Retinal pigment epithelial cell (primary cell): ENCODE results near the gene AGTRAP.

ENCODE experiments used
- DNase-seq: peaks from one replicate; pipeline ENCODE4 v3.0.0-alpha.2; 2010; ENCODE audit warnings: low read depth
- H3K4me3 ChIP-seq: 2 replicates; pipeline ENCODE4 v1.5.1; 2011; ENCODE audit warnings: mild to moderate bottlenecking, low read length, control low read depth, moderate library complexity
- CTCF ChIP-seq: conservative IDR thresholded peaks from 2 replicates; pipeline ENCODE4 v1.5.1; 2011; ENCODE audit warnings: low read depth, low read length, control low read depth, inconsistent platforms

AGTRAP gene

DNA sequence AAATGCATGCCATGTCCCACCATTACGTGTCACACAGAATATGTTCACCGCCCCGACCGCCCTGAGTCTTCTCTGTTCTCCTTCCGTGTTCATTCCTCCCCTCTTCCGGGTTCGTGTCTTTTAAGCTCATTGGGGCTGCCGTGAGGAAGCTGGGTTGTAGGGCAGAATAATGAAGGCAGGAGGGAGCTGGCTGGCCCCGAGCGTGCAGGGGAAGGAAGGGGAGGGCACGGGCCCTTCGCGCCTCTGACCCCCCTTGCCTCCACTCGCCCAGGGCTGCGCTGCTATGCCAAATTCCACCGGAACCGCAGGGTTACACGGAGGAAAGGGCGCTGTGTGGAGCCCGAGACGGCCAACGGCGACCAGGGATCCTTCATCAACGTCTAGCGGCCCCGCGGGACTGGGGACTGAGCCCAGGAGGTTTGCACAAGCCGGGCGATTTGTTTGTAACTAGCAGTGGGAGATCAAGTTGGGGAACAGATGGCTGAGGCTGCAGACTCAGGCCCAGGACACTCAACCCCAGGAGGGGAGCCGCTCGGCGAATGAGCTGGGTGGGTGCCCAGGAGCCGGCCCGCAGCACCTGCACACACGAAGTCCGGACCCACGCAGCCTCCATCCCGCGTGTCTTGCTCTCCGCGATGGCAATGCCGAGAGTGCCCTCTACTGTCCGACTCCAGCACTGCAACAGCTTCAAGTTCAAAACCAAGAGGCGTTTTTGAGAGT is 16.5 kb upstream of the AGTRAP start:
- DNase-seq: no peak
- peak overlapping the region; percentile 12 for H3K4me3 ChIP-seq
- peak; percentile 97 for TF ChIP-seq CTCF

- no peak for TF ChIP-seq CTCF
- DNase-seq: no peak
- no peak overlapping the region for H3K4me3 ChIP-seq
These were observed 15.9 kb upstream of the AGTRAP start for GRCh38 chr1:11720033-11720376.

DNA sequence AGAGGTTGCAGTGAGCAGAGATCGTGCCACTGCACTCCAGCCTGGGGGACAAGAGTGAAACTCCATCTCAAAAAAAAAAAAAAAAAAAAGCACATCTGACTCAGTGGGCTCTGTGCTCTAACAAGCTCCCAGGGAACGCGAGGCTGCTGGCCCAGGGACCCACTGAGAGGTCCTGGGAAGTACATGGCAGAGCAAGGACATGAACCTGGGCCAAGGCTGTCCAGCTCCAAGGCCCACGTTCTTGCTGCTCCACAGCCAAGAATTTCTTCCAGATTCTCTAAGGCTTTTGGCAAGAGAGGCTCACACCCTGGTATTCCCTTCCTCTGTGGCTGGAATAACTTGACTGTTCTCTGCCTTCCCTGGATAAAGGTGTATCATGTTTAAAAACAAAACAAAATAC is 15.4 kb upstream of the AGTRAP start:
- no peak for DNase-seq
- H3K4me3 ChIP-seq: no peak overlapping the region
- TF ChIP-seq CTCF: no peak

DNA sequence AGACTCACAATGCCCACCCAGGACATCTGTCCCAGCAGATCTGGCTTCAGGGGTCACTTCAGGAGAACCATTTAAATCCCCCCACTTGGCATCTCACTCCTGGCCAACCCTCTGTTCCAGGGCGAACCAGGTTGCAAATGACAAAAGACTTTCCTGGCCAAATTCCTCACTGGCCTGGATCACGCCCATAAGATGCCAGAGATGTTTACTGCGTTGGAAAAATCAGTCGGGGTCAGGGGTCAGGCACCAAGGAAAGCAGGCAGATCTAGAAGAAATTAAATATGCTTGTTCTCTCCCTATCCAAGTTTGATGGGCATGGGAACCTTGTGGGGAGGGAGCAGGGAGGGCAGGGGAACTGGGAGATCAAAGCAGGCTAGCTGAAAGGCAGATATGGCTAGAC is 14.6 kb upstream of the AGTRAP start:
- DNase-seq: no peak
- no peak for TF ChIP-seq CTCF
- no peak overlapping the region for H3K4me3 ChIP-seq

- no peak overlapping the region for H3K4me3 ChIP-seq
- no peak for DNase-seq
- no peak for TF ChIP-seq CTCF
These were observed 13.4 kb upstream of the AGTRAP start for GRCh38 chr1:11722538-11722937.

- DNase-seq: no peak
- H3K4me3 ChIP-seq: no peak overlapping the region
- TF ChIP-seq CTCF: no peak
These were observed 10.3 kb upstream of the AGTRAP start for GRCh38 chr1:11725616-11726015.

DNA sequence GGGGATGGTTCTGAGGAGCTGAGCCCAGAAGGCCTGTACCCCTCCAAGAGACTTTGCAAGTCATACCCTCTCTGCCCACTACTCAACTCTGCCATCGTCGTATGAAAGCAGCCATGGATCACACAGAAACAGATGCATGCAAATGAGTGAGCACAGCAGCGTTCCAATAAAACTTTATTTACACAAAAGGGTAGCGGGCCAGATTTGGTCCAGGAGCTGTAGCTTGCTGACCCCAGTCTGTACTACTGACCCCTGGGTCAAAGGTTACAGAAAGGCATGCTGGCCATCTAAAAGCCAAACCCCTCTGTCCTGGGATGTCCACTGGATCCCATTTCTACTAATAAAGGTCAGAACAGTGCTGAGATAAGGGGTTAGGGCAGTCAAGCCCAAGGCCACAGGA is 8.8 kb upstream of the AGTRAP start:
- DNase-seq: no peak
- H3K4me3 ChIP-seq: no peak overlapping the region
- no peak for TF ChIP-seq CTCF
